NCI-H1105 treated with DMSO at 0.1 percent for 48 hours (cell line): ENCODE data around the gene PLXNB2.
A peak's percentile ranks its signal among the peaks of the same experiment; 100 is the strongest.

ENCODE experiments used
- DNase-seq: peaks from one replicate; lab custom pipeline; 2025; lab: John Stamatoyannopoulos, UW

Gene PLXNB2

GRCh38 chr22:50252082-50253045 is 55.1 kb downstream of the PLXNB2 start:
- peak; percentile 39 for DNase-seq

- DNase-seq, result no peak
Observed at GRCh38 chr22:50251477-50252081, 55.9 kb downstream of the PLXNB2 start.

GRCh38 chr22:50250555-50251476 is 56.6 kb downstream of the PLXNB2 start, which contains the start of gene HDAC10:
TSS of gene HDAC10 (minus strand) at chr22:50251265. CDS start at chr22:50251032, 233 bp downstream.
- peak; percentile 45 for DNase-seq

GRCh38 chr22:50250249-50250554 is 57.2 kb downstream of the PLXNB2 start:
- DNase-seq, result no peak

- DNase-seq, result no peak
Observed at GRCh38 chr22:50249341-50250248, 57.9 kb downstream of the PLXNB2 start.

GRCh38 chr22:50248196-50249081 is 59.0 kb downstream of the PLXNB2 start:
- DNase-seq, result no peak

- DNase-seq, result no peak
Observed at GRCh38 chr22:50247748-50248147, 59.7 kb downstream of the PLXNB2 start.

GRCh38 chr22:50246242-50247175 is 60.9 kb downstream of the PLXNB2 start:
- DNase-seq, result no peak

GRCh38 chr22:50245214-50246072 is 62.0 kb downstream of the PLXNB2 start:
- DNase-seq, result no peak

- DNase-seq, result peak; percentile 83
Observed at GRCh38 chr22:50244420-50245213, 62.8 kb downstream of the PLXNB2 start, which contains the start of gene TUBGCP6. TSS of gene TUBGCP6 (minus strand) at chr22:50245023. CDS start at chr22:50244459, 564 bp downstream.

- DNase-seq, result no peak
Observed at GRCh38 chr22:50243685-50244419, 63.6 kb downstream of the PLXNB2 start.

- no peak for DNase-seq
Observed at GRCh38 chr22:50242406-50242949, 65.0 kb downstream of the PLXNB2 start.

- no peak for DNase-seq
Observed at GRCh38 chr22:50238755-50239154, 68.7 kb downstream of the PLXNB2 start.

- DNase-seq, result no peak
Observed at GRCh38 chr22:50236731-50237409, 70.6 kb downstream of the PLXNB2 start.

GRCh38 chr22:50233223-50233622 is 74.2 kb downstream of the PLXNB2 start:
- DNase-seq, result no peak
